Endothelial cell of umbilical vein (primary cell): ENCODE data around the gene CEBPG.

Source experiments
- CTCF ChIP-seq, 2 donors: IDR thresholded peaks; 1 replicate in 1 of 2; 2 replicates in 1 of 2; pipeline ENCODE4 v1.5.1; 2011; ENCODE audit warnings: low read length in 2 of 2, mild to moderate bottlenecking in 2 of 2, moderate library complexity in 2 of 2, control low read depth in 1 of 2, inconsistent platforms in 1 of 2, low read depth in 1 of 2; ENCODE audit not compliant: insufficient read depth in 1 of 2; ENCODE audit errors: extremely low read depth in 1 of 2
- EZH2 ChIP-seq: IDR thresholded peaks from 2 replicates; pipeline ENCODE4 v1.6.1; 2012; ENCODE audit warnings: borderline replicate concordance, low read depth, mild to moderate bottlenecking, moderate library complexity, low read length, inconsistent platforms; ENCODE audit not compliant: severe bottlenecking
- FOS ChIP-seq: IDR thresholded peaks from 2 replicates; pipeline ENCODE4 v1.6.1; 2011; ENCODE audit warnings: mild to moderate bottlenecking, low read length, moderate library complexity, borderline replicate concordance; ENCODE audit not compliant: insufficient read depth
- GATA2 ChIP-seq: IDR thresholded peaks from 2 replicates; pipeline ENCODE4 v1.7.0; 2011; ENCODE audit warnings: low read depth, mild to moderate bottlenecking, moderate library complexity, mixed read lengths, low read length; ENCODE audit not compliant: insufficient read length, insufficient read depth
- JUN ChIP-seq: IDR thresholded peaks from 2 replicates; pipeline ENCODE4 v1.6.1; 2011; ENCODE audit warnings: borderline replicate concordance, low read depth; ENCODE audit not compliant: insufficient read length, insufficient read depth
- MAX ChIP-seq: IDR thresholded peaks from 2 replicates; pipeline ENCODE4 v1.6.1; 2011; ENCODE audit not compliant: insufficient read depth, insufficient read length
- MYC ChIP-seq: IDR thresholded peaks from one replicate; pipeline ENCODE4 v1.6.1; 2011; ENCODE audit warnings: mild to moderate bottlenecking, low read depth, low read length
- POLR2A ChIP-seq: IDR thresholded peaks from 2 replicates; pipeline ENCODE4 v1.6.1; 2012; ENCODE audit warnings: low read depth, mild to moderate bottlenecking, control low read depth, low read length
- POLR2AphosphoS5 ChIP-seq: IDR thresholded peaks from 2 replicates; pipeline ENCODE4 v1.6.1; 2012; ENCODE audit warnings: low read depth, mild to moderate bottlenecking, control low read depth, low read length, moderate library complexity; ENCODE audit not compliant: insufficient read depth

GRCh38 chr19:33418461-33418860 lies 45.0 kb downstream of the CEBPG start:
- TF ChIP-seq CTCF (IDR thresholded peaks at IDR 0.05; ENCODE audit: extremely low read depth in 1 of 2, insufficient read depth in 1 of 2, low read depth in 1 of 2, low read length in 2 of 2) = no peak
- TF ChIP-seq EZH2 = no peak
- no peak for TF ChIP-seq POLR2A
- TF ChIP-seq JUN = no peak
- TF ChIP-seq MAX = no peak
- no peak for TF ChIP-seq FOS
- no peak for TF ChIP-seq GATA2
- no peak for TF ChIP-seq POLR2AphosphoS5
- no peak for TF ChIP-seq MYC
